HepG2 (cell line): Measurements from ENCODE around the gene ZNF483. TPM values are rescaled to one million over a fixed set of nuclear protein-coding genes. Genes with fewer than 3 reads are reported as not detected.

Source experiments
- ATM ChIP-seq: fragments of 450-650 bp; IDR thresholded peaks from 2 replicates; pipeline ENCODE4 v1.7.1; 2017; ENCODE audit warnings: mild to moderate bottlenecking, borderline replicate concordance
- GATAD2A ChIP-seq: IDR thresholded peaks from 2 replicates; pipeline ENCODE4 v1.6.1; 2016
- HNF4G ChIP-seq, 2 experiments: sonication (generic) in 1 of 2; formaldehyde crosslinking in 1 of 2; IDR thresholded peaks; 2 replicates each; pipeline versions ENCODE4 v1.4.0 to v1.6.1; 2011 to 2020; ENCODE audit warnings: borderline replicate concordance in 2 of 2, low read depth in 2 of 2, mild to moderate bottlenecking in 2 of 2, low read length in 1 of 2, missing genetic modification reagents in 1 of 2, moderate library complexity in 1 of 2
- JUNB ChIP-seq: sonication (generic); formaldehyde crosslinking; IDR thresholded peaks from 2 replicates; pipeline ENCODE4 v1.8.0; 2022; ENCODE audit warnings: missing genetic modification reagents, mild to moderate bottlenecking, borderline replicate concordance
- KDM5B ChIP-seq: sonication (generic); formaldehyde crosslinking; IDR thresholded peaks from 2 replicates; pipeline ENCODE4 v1.4.0; 2020; ENCODE audit warnings: missing genetic modification reagents, mild to moderate bottlenecking, borderline replicate concordance
- MED1 ChIP-seq: sonication (generic); formaldehyde crosslinking; IDR thresholded peaks from 2 replicates; pipeline ENCODE4 v1.4.0; 2020; ENCODE audit warnings: missing genetic modification reagents
- PAWR ChIP-seq: sonication (generic); formaldehyde crosslinking; IDR thresholded peaks from 2 replicates; pipeline ENCODE4 v1.4.0; 2020; ENCODE audit warnings: missing genetic modification reagents, mild to moderate bottlenecking, borderline replicate concordance
- PHF8 ChIP-seq: sonication (generic); formaldehyde crosslinking; IDR thresholded peaks from 2 replicates; pipeline ENCODE4 v1.5.0; 2020; ENCODE audit warnings: missing genetic modification reagents
- POGZ ChIP-seq: sonication (generic); formaldehyde crosslinking; IDR thresholded peaks from 2 replicates; pipeline ENCODE4 v1.4.0; 2020; ENCODE audit warnings: mild to moderate bottlenecking, missing genetic modification reagents
- POLR2A ChIP-seq, 2 experiments: IDR thresholded peaks; 2 replicates each; pipeline ENCODE4 v1.6.1; 2011; ENCODE audit warnings: low read depth in 2 of 2, low read length in 2 of 2, mild to moderate bottlenecking in 1 of 2, moderate library complexity in 1 of 2; ENCODE audit not compliant: insufficient read depth in 1 of 2
- SALL2 ChIP-seq: sonication (generic); formaldehyde crosslinking; IDR thresholded peaks from 2 replicates; pipeline ENCODE4 v1.8.1; 2023; ENCODE audit warnings: mild to moderate bottlenecking, missing genetic modification reagents, inconsistent platforms
- SNRNP70 ChIP-seq: fragments of 200-400 bp; formaldehyde crosslinking; IDR thresholded peaks from 2 replicates; pipeline ENCODE4 v1.6.1; 2017; ENCODE audit warnings: mild to moderate bottlenecking, low read depth, low read length, moderate library complexity
- SP5 ChIP-seq: IDR thresholded peaks from 2 replicates; pipeline ENCODE4 v1.6.1; 2016; ENCODE audit warnings: low read depth, borderline replicate concordance
- YEATS4 ChIP-seq: sonication (generic); formaldehyde crosslinking; IDR thresholded peaks from 2 replicates; pipeline ENCODE4 v1.4.0; 2020; ENCODE audit warnings: missing genetic modification reagents, borderline replicate concordance
- ZBTB38 ChIP-seq: sonication (generic); formaldehyde crosslinking; IDR thresholded peaks from 2 replicates; pipeline ENCODE4 v1.5.1; 2020; ENCODE audit warnings: mild to moderate bottlenecking, missing genetic modification reagents
- ZNF530 ChIP-seq: sonication (generic); formaldehyde crosslinking; IDR thresholded peaks from 2 replicates; pipeline ENCODE4 v1.5.0; 2020; ENCODE audit warnings: low read depth, mild to moderate bottlenecking, missing genetic modification reagents
- ZNF709 ChIP-seq: sonication (generic); formaldehyde crosslinking; IDR thresholded peaks from 2 replicates; pipeline ENCODE4 v1.5.0; 2020; ENCODE audit warnings: mild to moderate bottlenecking, missing genetic modification reagents
- polyA plus RNA-seq, 8 experiments: library from polyadenylated mRNA; depleted of rRNA in 3 of 8; stranded (reverse) in 7 of 8; unstranded in 1 of 8; fragments of >200 nt; fragmentation: Illumina TruSeq in 4 of 8; extraction: Trizol in 4 of 8; gene quantifications; 2 replicates each; pipeline versions ENCODE4 v1.2.1 to v1.2.3, GENCODE V29; 2011 to 2016; ENCODE audit warnings: low read depth in 4 of 8, missing spikeins in 1 of 8, mixed read lengths in 1 of 8; ENCODE audit not compliant: insufficient read depth in 1 of 8
- total RNA-seq, 5 experiments: library from RNA; depleted of rRNA; stranded (reverse); fragments of >200 nt; fragmentation: Illumina TruSeq; extraction: Trizol; gene quantifications; 2 replicates each; pipeline ENCODE4 v1.2.3, GENCODE V29; 2016; ENCODE audit warnings: low read depth in 1 of 5
- TF ChIP-seq, protein P1 (sequence below): sonication (generic); formaldehyde crosslinking; IDR thresholded peaks from 2 replicates; pipeline ENCODE4 v1.8.0; 2022; ENCODE audit warnings: missing genetic modification reagents, mild to moderate bottlenecking, inconsistent platforms, borderline replicate concordance
- TF ChIP-seq, protein P2 (sequence below): sonication (generic); formaldehyde crosslinking; IDR thresholded peaks from 2 replicates; pipeline ENCODE4 v1.9.0; 2021; ENCODE audit warnings: missing genetic modification reagents, borderline replicate concordance
- TF ChIP-seq, protein P3 (sequence below): sonication (generic); formaldehyde crosslinking; IDR thresholded peaks from 2 replicates; pipeline ENCODE4 v1.9.0; 2021; ENCODE audit warnings: missing genetic modification reagents, mild to moderate bottlenecking, borderline replicate concordance
- TF ChIP-seq, protein P4 (sequence below): sonication (generic); formaldehyde crosslinking; IDR thresholded peaks from 2 replicates; pipeline ENCODE4 v1.4.0; 2020; ENCODE audit warnings: missing genetic modification reagents

Gene ZNF483
- total and polyA plus RNA-seq, 2 of the 13 experiments (the other 11 are each of a cell fraction or from before 2014, with no cell fraction given), result 2.0 to 9.5 TPM

DNA sequence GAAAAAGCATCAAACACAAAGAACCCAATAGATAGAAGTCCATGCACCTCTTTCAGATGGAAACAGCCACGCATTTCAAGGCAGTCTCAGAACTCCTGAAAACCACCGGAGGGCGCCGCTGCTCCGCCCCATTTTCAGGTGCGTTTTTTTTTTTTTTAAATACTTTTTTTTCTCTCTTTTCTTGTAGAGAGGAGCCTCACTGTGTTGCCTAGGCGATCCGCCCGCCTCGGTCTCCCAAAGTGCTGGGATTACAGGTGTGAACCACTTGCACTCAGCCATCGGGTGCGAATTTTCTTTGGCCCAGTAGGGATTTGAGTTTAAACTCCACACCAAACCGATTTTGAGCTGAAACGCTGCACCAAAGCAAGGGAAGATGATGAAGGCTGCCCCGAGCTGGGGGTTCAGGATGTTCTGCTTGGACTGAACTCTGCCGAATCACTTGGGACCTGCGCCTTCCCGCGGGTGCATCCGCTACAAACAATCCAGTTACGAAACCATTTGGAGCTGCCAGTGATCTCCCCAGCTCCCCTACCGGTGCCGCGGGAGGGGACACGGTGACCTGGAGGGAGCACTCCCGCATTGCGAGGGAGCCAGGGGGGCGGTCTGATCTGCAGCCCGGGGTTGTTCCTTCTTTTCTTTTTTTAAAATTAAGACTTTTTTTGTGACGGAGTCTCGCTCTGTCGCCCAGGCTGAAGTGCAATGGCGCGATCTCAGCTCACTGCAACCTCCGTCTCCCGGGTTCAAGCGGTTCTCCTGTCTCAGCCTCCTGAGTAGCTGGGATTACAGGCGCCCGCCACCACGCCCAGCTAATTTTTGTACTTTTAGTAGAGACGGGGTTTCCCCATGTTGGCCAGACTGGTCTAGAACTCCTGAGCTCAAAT lies 73.1 kb downstream of the ZNF483 start (continued):
- TF ChIP-seq, protein P1, sequence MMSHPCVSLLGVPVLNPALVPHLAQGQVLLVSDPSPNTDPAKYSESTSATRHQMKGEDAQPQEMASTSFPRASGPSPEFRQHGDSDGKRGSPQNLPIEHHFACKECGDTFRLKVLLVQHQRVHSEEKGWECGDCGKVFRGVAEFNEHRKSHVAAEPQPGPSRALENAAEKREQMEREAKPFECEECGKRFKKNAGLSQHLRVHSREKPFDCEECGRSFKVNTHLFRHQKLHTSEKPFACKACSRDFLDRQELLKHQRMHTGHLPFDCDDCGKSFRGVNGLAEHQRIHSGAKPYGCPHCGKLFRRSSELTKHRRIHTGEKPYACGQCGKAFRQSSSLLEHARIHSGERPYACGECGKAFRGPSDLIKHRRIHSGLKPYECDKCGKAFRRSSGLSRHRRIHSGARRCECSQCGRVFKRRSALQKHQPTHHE (CRISPR knock-in tag), result no peak
- TF ChIP-seq, protein P2, sequence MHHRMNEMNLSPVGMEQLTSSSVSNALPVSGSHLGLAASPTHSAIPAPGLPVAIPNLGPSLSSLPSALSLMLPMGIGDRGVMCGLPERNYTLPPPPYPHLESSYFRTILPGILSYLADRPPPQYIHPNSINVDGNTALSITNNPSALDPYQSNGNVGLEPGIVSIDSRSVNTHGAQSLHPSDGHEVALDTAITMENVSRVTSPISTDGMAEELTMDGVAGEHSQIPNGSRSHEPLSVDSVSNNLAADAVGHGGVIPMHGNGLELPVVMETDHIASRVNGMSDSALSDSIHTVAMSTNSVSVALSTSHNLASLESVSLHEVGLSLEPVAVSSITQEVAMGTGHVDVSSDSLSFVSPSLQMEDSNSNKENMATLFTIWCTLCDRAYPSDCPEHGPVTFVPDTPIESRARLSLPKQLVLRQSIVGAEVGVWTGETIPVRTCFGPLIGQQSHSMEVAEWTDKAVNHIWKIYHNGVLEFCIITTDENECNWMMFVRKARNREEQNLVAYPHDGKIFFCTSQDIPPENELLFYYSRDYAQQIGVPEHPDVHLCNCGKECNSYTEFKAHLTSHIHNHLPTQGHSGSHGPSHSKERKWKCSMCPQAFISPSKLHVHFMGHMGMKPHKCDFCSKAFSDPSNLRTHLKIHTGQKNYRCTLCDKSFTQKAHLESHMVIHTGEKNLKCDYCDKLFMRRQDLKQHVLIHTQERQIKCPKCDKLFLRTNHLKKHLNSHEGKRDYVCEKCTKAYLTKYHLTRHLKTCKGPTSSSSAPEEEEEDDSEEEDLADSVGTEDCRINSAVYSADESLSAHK (CRISPR knock-in tag), result no peak
- no peak for TF ChIP-seq ZNF709
- TF ChIP-seq POLR2A (IDR thresholded peaks at IDR 0.05; ENCODE audit: insufficient read depth in 1 of 2, low read depth in 2 of 2, low read length in 2 of 2), result no peak
- TF ChIP-seq, protein P3, sequence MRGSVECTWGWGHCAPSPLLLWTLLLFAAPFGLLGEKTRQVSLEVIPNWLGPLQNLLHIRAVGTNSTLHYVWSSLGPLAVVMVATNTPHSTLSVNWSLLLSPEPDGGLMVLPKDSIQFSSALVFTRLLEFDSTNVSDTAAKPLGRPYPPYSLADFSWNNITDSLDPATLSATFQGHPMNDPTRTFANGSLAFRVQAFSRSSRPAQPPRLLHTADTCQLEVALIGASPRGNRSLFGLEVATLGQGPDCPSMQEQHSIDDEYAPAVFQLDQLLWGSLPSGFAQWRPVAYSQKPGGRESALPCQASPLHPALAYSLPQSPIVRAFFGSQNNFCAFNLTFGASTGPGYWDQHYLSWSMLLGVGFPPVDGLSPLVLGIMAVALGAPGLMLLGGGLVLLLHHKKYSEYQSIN (CRISPR knock-in tag), result no peak
- TF ChIP-seq ZNF530, result no peak
- TF ChIP-seq, protein P4, sequence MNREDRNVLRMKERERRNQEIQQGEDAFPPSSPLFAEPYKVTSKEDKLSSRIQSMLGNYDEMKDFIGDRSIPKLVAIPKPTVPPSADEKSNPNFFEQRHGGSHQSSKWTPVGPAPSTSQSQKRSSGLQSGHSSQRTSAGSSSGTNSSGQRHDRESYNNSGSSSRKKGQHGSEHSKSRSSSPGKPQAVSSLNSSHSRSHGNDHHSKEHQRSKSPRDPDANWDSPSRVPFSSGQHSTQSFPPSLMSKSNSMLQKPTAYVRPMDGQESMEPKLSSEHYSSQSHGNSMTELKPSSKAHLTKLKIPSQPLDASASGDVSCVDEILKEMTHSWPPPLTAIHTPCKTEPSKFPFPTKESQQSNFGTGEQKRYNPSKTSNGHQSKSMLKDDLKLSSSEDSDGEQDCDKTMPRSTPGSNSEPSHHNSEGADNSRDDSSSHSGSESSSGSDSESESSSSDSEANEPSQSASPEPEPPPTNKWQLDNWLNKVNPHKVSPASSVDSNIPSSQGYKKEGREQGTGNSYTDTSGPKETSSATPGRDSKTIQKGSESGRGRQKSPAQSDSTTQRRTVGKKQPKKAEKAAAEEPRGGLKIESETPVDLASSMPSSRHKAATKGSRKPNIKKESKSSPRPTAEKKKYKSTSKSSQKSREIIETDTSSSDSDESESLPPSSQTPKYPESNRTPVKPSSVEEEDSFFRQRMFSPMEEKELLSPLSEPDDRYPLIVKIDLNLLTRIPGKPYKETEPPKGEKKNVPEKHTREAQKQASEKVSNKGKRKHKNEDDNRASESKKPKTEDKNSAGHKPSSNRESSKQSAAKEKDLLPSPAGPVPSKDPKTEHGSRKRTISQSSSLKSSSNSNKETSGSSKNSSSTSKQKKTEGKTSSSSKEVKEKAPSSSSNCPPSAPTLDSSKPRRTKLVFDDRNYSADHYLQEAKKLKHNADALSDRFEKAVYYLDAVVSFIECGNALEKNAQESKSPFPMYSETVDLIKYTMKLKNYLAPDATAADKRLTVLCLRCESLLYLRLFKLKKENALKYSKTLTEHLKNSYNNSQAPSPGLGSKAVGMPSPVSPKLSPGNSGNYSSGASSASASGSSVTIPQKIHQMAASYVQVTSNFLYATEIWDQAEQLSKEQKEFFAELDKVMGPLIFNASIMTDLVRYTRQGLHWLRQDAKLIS (CRISPR knock-in tag), result no peak
- no peak for TF ChIP-seq ZBTB38
- no peak for TF ChIP-seq SP5 (CRISPR knock-in tag)
- TF ChIP-seq JUNB (CRISPR knock-in tag), result no peak
- TF ChIP-seq SALL2 (CRISPR knock-in tag), result no peak
- no peak for TF ChIP-seq SNRNP70
- TF ChIP-seq YEATS4, result no peak
- TF ChIP-seq ATM, result no peak
- no peak for TF ChIP-seq HNF4G (IDR thresholded peaks at IDR 0.05; ENCODE audit: borderline replicate concordance, low read depth, low read length)
- TF ChIP-seq HNF4G (CRISPR knock-in tag; IDR thresholded peaks at IDR 0.05; ENCODE audit: borderline replicate concordance, low read depth), result no peak
- no peak for TF ChIP-seq MED1 (CRISPR knock-in tag)
- TF ChIP-seq POGZ (CRISPR knock-in tag), result peak; percentile 35; the same call in 1 of the 2 replicates
- 0 out of 2 replicates have a peak, but pooled peaks have one; percentile 36 for TF ChIP-seq KDM5B (CRISPR knock-in tag)
- no peak for TF ChIP-seq PAWR (CRISPR knock-in tag)
- peak; percentile 50 for TF ChIP-seq PHF8
- no peak for TF ChIP-seq GATAD2A (CRISPR knock-in tag)
